Amniotic epithelial cell (primary cell): Measurements from ENCODE around the gene SPACA7.

Source experiments
- DNase-seq: peaks from one replicate; pipeline ENCODE4 v3.0.0-alpha.2; 2010; ENCODE audit warnings: low read depth

SPACA7 gene

GRCh38 chr13:112448621-112449544 lies 72.7 kb downstream of the SPACA7 start:
- DNase-seq = no peak

GRCh38 chr13:112449545-112449930 lies 73.4 kb downstream of the SPACA7 start:
- DNase-seq = no peak

GRCh38 chr13:112450118-112450903 lies 74.2 kb downstream of the SPACA7 start:
- DNase-seq = no peak

- DNase-seq = no peak
Measured at GRCh38 chr13:112450904-112451240, 74.7 kb downstream of the SPACA7 start.

GRCh38 chr13:112451512-112452379 lies 75.6 kb downstream of the SPACA7 start:
- DNase-seq = no peak

- DNase-seq = no peak
Measured at GRCh38 chr13:112452380-112453206, 76.4 kb downstream of the SPACA7 start.

- no peak for DNase-seq
Measured at GRCh38 chr13:112453207-112453829, 77.2 kb downstream of the SPACA7 start.

- DNase-seq = no peak
Measured at GRCh38 chr13:112453874-112454647, 77.9 kb downstream of the SPACA7 start.

GRCh38 chr13:112454648-112455334 lies 78.6 kb downstream of the SPACA7 start:
- no peak for DNase-seq

GRCh38 chr13:112455476-112456059 lies 79.4 kb downstream of the SPACA7 start:
- no peak for DNase-seq

- no peak for DNase-seq
Measured at GRCh38 chr13:112456138-112457056, 80.2 kb downstream of the SPACA7 start.

GRCh38 chr13:112457081-112457480 lies 80.9 kb downstream of the SPACA7 start:
- DNase-seq = no peak

- no peak for DNase-seq
Measured at GRCh38 chr13:112457485-112457884, 81.3 kb downstream of the SPACA7 start.

- no peak for DNase-seq
Measured at GRCh38 chr13:112462408-112462807, 86.3 kb downstream of the SPACA7 start.

GRCh38 chr13:112464720-112465119 lies 88.6 kb downstream of the SPACA7 start:
- DNase-seq = no peak

- DNase-seq = no peak
Measured at GRCh38 chr13:112465251-112466131, 89.3 kb downstream of the SPACA7 start.
